Measurements from ENCODE around the gene HOXA3. TPM values are rescaled to one million over a fixed set of nuclear protein-coding genes. Genes with fewer than 3 reads are reported as not detected.

HOXA3 gene
- total RNA-seq, 1 donor from 2014 or later, result not detected

- Histone ChIP-seq H3K4me1 (ENCODE audit: insufficient read depth, low read length) (peaks cover 5% of the 10 kb centered on the region), H2AFZ (ENCODE audit: low read depth, low read length) (no peak within 1 kb of the TSS), H3K27me3 (ENCODE audit: insufficient read depth, low read length) (peaks cover 92% of the 10 kb centered on the region), H3K4me3 (ENCODE audit: insufficient read depth, low read depth, low read length) (no peak within 1 kb of the TSS), H3K9ac (ENCODE audit: low read length) (no peak within 1 kb of the TSS), H3K36me3 (ENCODE audit: insufficient read depth, low read length) (no peaks in the 10 kb centered on the region), H3K9me3 (ENCODE audit: insufficient read depth, low read depth, low read length) (peaks cover 10% of the 10 kb centered on the region), H3K27ac (ENCODE audit: low read depth, low read length) (no peak within 1 kb of the TSS), H3K79me2 (ENCODE audit: insufficient read depth, low read length) (no peaks in the 10 kb centered on the region), H4K20me1 (ENCODE audit: insufficient read depth, low read length) (peaks cover 6% of the 10 kb centered on the region), H3K4me2 (ENCODE audit: low read length) (peak within 1 kb of the TSS; percentile 63)
- Mint-ChIP-seq H3K27me3 (ENCODE audit: low read depth, unreplicated experiment) (peaks cover 72% of the 10 kb centered on the region), H3K9me3 (ENCODE audit: unreplicated experiment) (peaks cover 28% of the 10 kb centered on the region), H3K27ac (ENCODE audit: unreplicated experiment) (peak within 1 kb of the TSS; percentile 12), H3K36me3 (ENCODE audit: low read depth, unreplicated experiment) (no peaks in the 10 kb centered on the region), H3K4me3 (ENCODE audit: unreplicated experiment) (no peak within 1 kb of the TSS), H3K4me1 (ENCODE audit: low read depth, unreplicated experiment) (no peaks in the 10 kb centered on the region)
- no peak for FAIRE-seq
- DNase-seq (ENCODE audit: low read depth), result no peak
- TF ChIP-seq EZH2 (IDR thresholded peaks at IDR 0.05; ENCODE audit: insufficient read depth, low read length), result peak; percentile 11
- no peak for TF ChIP-seq CTCF (IDR thresholded peaks at IDR 0.05; ENCODE audit: insufficient read depth, low read depth, low read length)
These were observed 21.8 kb upstream of the HOXA3 start, which contains the start of gene HOXA10 for GRCh38 chr7:27173956-27174873. Gene HOXA10 (minus strand): TSS chr7:27174320. CDS start chr7:27174306, 14 bp downstream.

- FAIRE-seq (no peak), DNase-seq (ENCODE audit: low read depth) (no peak)
- Histone ChIP-seq H3K9me3 (ENCODE audit: insufficient read depth, low read depth, low read length) (peaks cover 11% of the 10 kb centered on the region), H3K9ac (ENCODE audit: low read length) (no peak overlapping the region), H3K79me2 (ENCODE audit: insufficient read depth, low read length) (no peaks in the 10 kb centered on the region), H4K20me1 (ENCODE audit: insufficient read depth, low read length) (peaks cover 6% of the 10 kb centered on the region), H2AFZ (ENCODE audit: low read depth, low read length) (no peak overlapping the region), H3K36me3 (ENCODE audit: insufficient read depth, low read length) (no peaks in the 10 kb centered on the region), H3K27me3 (ENCODE audit: insufficient read depth, low read length) (peaks cover 92% of the 10 kb centered on the region), H3K4me1 (ENCODE audit: insufficient read depth, low read length) (peaks cover 5% of the 10 kb centered on the region), H3K27ac (ENCODE audit: low read depth, low read length) (no peak overlapping the region), H3K4me2 (ENCODE audit: low read length) (peak overlapping the region; percentile 63), H3K4me3 (ENCODE audit: insufficient read depth, low read depth, low read length) (no peak overlapping the region)
- H3K4me3 Mint-ChIP-seq (ENCODE audit: unreplicated experiment), result no peak overlapping the region
- no peaks in the 10 kb centered on the region for H3K36me3 Mint-ChIP-seq (ENCODE audit: low read depth, unreplicated experiment)
- no peaks in the 10 kb centered on the region for H3K4me1 Mint-ChIP-seq (ENCODE audit: low read depth, unreplicated experiment)
- no peak overlapping the region for H3K27ac Mint-ChIP-seq (ENCODE audit: unreplicated experiment)
- H3K9me3 Mint-ChIP-seq (ENCODE audit: unreplicated experiment), result peaks cover 28% of the 10 kb centered on the region
- TF ChIP-seq CTCF (IDR thresholded peaks at IDR 0.05; ENCODE audit: insufficient read depth, low read depth, low read length), result no peak
- TF ChIP-seq EZH2 (IDR thresholded peaks at IDR 0.05; ENCODE audit: insufficient read depth, low read length), result peak; percentile 92
- H3K27me3 Mint-ChIP-seq (ENCODE audit: low read depth, unreplicated experiment), result peaks cover 70% of the 10 kb centered on the region
These were observed 21.1 kb upstream of the HOXA3 start for GRCh38 chr7:27173511-27173955.
